ENCODE data around the gene KIF16B. TPM values are rescaled to one million over a fixed set of nuclear protein-coding genes. Genes with fewer than 3 reads are reported as not detected.

The KIF16B gene, protein sequence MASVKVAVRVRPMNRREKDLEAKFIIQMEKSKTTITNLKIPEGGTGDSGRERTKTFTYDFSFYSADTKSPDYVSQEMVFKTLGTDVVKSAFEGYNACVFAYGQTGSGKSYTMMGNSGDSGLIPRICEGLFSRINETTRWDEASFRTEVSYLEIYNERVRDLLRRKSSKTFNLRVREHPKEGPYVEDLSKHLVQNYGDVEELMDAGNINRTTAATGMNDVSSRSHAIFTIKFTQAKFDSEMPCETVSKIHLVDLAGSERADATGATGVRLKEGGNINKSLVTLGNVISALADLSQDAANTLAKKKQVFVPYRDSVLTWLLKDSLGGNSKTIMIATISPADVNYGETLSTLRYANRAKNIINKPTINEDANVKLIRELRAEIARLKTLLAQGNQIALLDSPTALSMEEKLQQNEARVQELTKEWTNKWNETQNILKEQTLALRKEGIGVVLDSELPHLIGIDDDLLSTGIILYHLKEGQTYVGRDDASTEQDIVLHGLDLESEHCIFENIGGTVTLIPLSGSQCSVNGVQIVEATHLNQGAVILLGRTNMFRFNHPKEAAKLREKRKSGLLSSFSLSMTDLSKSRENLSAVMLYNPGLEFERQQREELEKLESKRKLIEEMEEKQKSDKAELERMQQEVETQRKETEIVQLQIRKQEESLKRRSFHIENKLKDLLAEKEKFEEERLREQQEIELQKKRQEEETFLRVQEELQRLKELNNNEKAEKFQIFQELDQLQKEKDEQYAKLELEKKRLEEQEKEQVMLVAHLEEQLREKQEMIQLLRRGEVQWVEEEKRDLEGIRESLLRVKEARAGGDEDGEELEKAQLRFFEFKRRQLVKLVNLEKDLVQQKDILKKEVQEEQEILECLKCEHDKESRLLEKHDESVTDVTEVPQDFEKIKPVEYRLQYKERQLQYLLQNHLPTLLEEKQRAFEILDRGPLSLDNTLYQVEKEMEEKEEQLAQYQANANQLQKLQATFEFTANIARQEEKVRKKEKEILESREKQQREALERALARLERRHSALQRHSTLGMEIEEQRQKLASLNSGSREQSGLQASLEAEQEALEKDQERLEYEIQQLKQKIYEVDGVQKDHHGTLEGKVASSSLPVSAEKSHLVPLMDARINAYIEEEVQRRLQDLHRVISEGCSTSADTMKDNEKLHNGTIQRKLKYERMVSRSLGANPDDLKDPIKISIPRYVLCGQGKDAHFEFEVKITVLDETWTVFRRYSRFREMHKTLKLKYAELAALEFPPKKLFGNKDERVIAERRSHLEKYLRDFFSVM (N-terminal part only)
- total RNA-seq = 6.2 and 7.0 TPM in 2 replicates

DNA sequence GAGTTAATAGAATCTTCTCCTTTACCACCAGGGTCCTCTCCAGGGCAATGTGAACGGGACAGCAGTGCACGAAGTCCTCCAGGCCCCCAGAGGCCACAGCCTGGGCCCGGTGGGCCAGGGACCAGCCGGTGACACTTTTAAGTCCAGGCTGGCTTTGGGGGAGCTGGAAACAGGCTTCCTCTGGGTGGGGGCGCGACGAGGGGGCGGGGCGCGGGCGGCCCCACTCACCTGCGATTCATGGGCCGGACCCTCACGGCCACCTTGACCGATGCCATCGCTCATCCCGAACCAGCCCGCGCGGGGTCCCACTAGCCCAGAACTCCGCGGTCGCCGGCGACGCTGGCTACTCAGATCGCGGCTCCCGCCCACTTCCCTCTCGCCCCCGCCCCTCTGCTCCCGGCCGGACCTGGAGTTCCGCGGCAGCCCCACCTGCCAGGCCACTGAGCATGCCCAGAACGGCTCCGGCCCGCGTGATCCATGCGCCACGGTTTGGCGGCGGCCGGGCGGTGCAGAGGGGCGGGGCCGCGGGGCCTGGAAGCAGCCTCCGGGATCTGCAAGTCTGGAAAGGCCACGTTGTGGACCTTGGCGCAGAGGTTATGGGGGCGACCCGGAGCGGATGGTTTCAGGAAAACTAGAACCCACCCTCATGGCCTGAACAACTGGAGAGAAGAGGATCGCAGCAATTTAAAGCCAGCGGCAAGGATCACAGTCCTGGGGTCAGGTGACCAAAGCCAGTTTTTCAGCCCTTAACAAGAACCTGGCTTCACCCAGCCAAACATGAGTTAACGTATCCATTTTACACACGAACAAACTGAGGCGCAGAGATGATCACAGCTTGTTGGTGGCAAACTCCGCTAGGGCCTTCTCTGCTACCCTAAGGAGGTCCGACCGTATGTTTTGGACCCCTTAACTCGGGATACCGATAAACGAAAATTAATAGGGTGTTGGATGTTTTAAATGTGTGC lies at the start of gene KIF16B:
TSS of gene KIF16B (minus strand) at position 448 of the 965 bp plus-strand sequence. CDS start at position 275, 173 bp downstream.

Other genes with a start within 250 kb of the KIF16B start
- gene SNRPB2, start 156.6 kb upstream of the KIF16B start, total RNA-seq = 50.3 and 76.5 TPM in 2 replicates
- gene OTOR, start 174.9 kb upstream of the KIF16B start, total RNA-seq = not detected in 2 replicates